ENCODE data around the gene PLXDC1.

GRCh38 chr17:39134878-39135277 lies 16.6 kb downstream of the PLXDC1 start:
- no peak for TF ChIP-seq CTCF (conservative IDR thresholded peaks at IDR 0.05; ENCODE audit: low read depth, low read length)
- no peak for TF ChIP-seq EZH2 (IDR thresholded peaks at IDR 0.05; ENCODE audit: borderline replicate concordance, low read depth, low read length, poor library complexity, severe bottlenecking)

All from A673 (cell line).